ENCODE measurements around the gene ST8SIA4.

The ST8SIA4 gene

DNA sequence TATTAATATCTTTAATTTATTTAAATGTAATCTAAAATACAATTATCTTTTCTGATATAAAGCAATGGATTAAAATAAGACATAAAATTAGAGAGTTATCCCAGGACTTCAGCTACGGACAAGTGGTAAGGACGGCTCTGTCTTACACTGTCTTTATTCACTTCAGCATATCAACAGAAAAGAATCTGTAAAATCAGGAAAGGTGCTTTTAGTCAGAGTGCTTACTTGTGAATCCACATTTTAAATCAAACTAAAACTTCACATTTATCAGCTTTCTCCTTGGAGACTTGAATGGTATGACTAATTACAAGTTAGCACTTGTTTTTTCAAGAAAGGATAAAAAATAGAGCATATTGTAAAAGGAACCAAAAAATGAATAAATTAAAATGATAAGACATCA is 39.3 kb downstream of the ST8SIA4 start:
- ATAC-seq: no peak
- TF ChIP-seq, protein P1, sequence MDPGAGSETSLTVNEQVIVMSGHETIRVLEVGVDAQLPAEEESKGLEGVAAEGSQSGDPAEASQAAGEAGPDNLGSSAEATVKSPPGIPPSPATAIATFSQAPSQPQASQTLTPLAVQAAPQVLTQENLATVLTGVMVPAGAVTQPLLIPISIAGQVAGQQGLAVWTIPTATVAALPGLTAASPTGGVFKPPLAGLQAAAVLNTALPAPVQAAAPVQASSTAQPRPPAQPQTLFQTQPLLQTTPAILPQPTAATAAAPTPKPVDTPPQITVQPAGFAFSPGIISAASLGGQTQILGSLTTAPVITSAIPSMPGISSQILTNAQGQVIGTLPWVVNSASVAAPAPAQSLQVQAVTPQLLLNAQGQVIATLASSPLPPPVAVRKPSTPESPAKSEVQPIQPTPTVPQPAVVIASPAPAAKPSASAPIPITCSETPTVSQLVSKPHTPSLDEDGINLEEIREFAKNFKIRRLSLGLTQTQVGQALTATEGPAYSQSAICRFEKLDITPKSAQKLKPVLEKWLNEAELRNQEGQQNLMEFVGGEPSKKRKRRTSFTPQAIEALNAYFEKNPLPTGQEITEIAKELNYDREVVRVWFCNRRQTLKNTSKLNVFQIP (CRISPR knock-in tag; IDR thresholded peaks at IDR 0.05; ENCODE audit: borderline replicate concordance, low read depth): no peak
- no peak for TF ChIP-seq CSDC2 (CRISPR knock-in tag; IDR thresholded peaks at IDR 0.05)
- no peak for TF ChIP-seq RARB (CRISPR knock-in tag; IDR thresholded peaks at IDR 0.05)
- TF ChIP-seq TCF4 (CRISPR knock-in tag; IDR thresholded peaks at IDR 0.05; ENCODE audit: borderline replicate concordance): no peak
- TF ChIP-seq ZNF70 (CRISPR knock-in tag; IDR thresholded peaks at IDR 0.05): no peak
- TF ChIP-seq ZFP30 (CRISPR knock-in tag; IDR thresholded peaks at IDR 0.05): no peak
- TF ChIP-seq BACH2 (CRISPR knock-in tag; IDR thresholded peaks at IDR 0.05; ENCODE audit: borderline replicate concordance): no peak
- TF ChIP-seq OSR1 (CRISPR knock-in tag; IDR thresholded peaks at IDR 0.05): no peak
- TF ChIP-seq, protein P2, sequence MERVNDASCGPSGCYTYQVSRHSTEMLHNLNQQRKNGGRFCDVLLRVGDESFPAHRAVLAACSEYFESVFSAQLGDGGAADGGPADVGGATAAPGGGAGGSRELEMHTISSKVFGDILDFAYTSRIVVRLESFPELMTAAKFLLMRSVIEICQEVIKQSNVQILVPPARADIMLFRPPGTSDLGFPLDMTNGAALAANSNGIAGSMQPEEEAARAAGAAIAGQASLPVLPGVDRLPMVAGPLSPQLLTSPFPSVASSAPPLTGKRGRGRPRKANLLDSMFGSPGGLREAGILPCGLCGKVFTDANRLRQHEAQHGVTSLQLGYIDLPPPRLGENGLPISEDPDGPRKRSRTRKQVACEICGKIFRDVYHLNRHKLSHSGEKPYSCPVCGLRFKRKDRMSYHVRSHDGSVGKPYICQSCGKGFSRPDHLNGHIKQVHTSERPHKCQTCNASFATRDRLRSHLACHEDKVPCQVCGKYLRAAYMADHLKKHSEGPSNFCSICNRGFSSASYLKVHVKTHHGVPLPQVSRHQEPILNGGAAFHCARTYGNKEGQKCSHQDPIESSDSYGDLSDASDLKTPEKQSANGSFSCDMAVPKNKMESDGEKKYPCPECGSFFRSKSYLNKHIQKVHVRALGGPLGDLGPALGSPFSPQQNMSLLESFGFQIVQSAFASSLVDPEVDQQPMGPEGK (CRISPR knock-in tag; IDR thresholded peaks at IDR 0.05; ENCODE audit: borderline replicate concordance): no peak
- no peak for TF ChIP-seq ARNTL (CRISPR knock-in tag; IDR thresholded peaks at IDR 0.05; ENCODE audit: borderline replicate concordance, low read depth)
- TF ChIP-seq ZNF565 (CRISPR knock-in tag; conservative IDR thresholded peaks at IDR 0.05; ENCODE audit: low read depth): no peak
- no peak for TF ChIP-seq ISL1 (CRISPR knock-in tag; IDR thresholded peaks at IDR 0.05)
- TF ChIP-seq TOX (CRISPR knock-in tag; IDR thresholded peaks at IDR 0.05; ENCODE audit: borderline replicate concordance): no peak
- TF ChIP-seq, protein P3, sequence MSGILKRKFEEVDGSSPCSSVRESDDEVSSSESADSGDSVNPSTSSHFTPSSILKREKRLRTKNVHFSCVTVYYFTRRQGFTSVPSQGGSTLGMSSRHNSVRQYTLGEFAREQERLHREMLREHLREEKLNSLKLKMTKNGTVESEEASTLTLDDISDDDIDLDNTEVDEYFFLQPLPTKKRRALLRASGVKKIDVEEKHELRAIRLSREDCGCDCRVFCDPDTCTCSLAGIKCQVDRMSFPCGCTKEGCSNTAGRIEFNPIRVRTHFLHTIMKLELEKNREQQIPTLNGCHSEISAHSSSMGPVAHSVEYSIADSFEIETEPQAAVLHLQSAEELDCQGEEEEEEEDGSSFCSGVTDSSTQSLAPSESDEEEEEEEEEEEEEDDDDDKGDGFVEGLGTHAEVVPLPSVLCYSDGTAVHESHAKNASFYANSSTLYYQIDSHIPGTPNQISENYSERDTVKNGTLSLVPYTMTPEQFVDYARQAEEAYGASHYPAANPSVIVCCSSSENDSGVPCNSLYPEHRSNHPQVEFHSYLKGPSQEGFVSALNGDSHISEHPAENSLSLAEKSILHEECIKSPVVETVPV (CRISPR knock-in tag; IDR thresholded peaks at IDR 0.05): no peak
- no peak for TF ChIP-seq ZFP3 (CRISPR knock-in tag; IDR thresholded peaks at IDR 0.05)
- TF ChIP-seq PPARA (CRISPR knock-in tag; IDR thresholded peaks at IDR 0.05; ENCODE audit: borderline replicate concordance): no peak
- TF ChIP-seq ZC3H10 (CRISPR knock-in tag; IDR thresholded peaks at IDR 0.05): no peak
- TF ChIP-seq ESRRG (CRISPR knock-in tag; IDR thresholded peaks at IDR 0.05): no peak

DNA sequence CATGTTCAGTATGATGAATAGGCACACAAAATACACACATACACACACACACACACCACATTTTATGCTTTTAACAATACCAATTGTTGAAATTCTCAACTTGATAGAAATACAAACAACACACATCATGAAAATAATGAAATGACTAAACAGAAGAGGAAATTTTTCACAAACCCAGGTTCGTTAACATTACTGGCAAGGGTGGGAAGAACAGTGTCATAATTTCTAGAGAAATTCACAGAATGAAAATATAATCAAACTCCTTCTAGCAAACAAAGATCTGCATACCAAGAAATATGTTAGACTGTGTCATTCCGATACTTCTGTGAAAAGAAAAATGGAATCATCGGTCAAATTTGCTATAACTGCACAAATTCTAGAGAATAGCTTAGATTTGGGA is 41.9 kb downstream of the ST8SIA4 start:
- ATAC-seq: no peak
- TF ChIP-seq RARB (CRISPR knock-in tag; IDR thresholded peaks at IDR 0.05) (no peak), CSDC2 (CRISPR knock-in tag; IDR thresholded peaks at IDR 0.05) (no peak), TCF4 (CRISPR knock-in tag; IDR thresholded peaks at IDR 0.05; ENCODE audit: borderline replicate concordance) (no peak), ISL1 (CRISPR knock-in tag; IDR thresholded peaks at IDR 0.05) (no peak), OSR1 (CRISPR knock-in tag; IDR thresholded peaks at IDR 0.05) (no peak), ARNTL (CRISPR knock-in tag; IDR thresholded peaks at IDR 0.05; ENCODE audit: borderline replicate concordance, low read depth) (no peak), ZC3H10 (CRISPR knock-in tag; IDR thresholded peaks at IDR 0.05) (no peak)
- TF ChIP-seq, protein P4, sequence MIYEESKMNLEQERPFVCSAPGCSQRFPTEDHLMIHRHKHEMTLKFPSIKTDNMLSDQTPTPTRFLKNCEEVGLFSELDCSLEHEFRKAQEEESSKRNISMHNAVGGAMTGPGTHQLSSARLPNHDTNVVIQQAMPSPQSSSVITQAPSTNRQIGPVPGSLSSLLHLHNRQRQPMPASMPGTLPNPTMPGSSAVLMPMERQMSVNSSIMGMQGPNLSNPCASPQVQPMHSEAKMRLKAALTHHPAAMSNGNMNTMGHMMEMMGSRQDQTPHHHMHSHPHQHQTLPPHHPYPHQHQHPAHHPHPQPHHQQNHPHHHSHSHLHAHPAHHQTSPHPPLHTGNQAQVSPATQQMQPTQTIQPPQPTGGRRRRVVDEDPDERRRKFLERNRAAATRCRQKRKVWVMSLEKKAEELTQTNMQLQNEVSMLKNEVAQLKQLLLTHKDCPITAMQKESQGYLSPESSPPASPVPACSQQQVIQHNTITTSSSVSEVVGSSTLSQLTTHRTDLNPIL (CRISPR knock-in tag; IDR thresholded peaks at IDR 0.05; ENCODE audit: low read depth): no peak
- TF ChIP-seq, protein P3 (CRISPR knock-in tag; IDR thresholded peaks at IDR 0.05): no peak
- TF ChIP-seq, protein P5, sequence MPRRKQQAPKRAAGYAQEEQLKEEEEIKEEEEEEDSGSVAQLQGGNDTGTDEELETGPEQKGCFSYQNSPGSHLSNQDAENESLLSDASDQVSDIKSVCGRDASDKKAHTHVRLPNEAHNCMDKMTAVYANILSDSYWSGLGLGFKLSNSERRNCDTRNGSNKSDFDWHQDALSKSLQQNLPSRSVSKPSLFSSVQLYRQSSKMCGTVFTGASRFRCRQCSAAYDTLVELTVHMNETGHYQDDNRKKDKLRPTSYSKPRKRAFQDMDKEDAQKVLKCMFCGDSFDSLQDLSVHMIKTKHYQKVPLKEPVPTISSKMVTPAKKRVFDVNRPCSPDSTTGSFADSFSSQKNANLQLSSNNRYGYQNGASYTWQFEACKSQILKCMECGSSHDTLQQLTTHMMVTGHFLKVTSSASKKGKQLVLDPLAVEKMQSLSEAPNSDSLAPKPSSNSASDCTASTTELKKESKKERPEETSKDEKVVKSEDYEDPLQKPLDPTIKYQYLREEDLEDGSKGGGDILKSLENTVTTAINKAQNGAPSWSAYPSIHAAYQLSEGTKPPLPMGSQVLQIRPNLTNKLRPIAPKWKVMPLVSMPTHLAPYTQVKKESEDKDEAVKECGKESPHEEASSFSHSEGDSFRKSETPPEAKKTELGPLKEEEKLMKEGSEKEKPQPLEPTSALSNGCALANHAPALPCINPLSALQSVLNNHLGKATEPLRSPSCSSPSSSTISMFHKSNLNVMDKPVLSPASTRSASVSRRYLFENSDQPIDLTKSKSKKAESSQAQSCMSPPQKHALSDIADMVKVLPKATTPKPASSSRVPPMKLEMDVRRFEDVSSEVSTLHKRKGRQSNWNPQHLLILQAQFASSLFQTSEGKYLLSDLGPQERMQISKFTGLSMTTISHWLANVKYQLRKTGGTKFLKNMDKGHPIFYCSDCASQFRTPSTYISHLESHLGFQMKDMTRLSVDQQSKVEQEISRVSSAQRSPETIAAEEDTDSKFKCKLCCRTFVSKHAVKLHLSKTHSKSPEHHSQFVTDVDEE (CRISPR knock-in tag; IDR thresholded peaks at IDR 0.05): no peak

All from SK-N-SH treated with all-trans-retinoic acid at 6 μM for 48 hours (cell line).